LHCN-M2 (cell line): Measurements from ENCODE around the gene UNG. TPM values are rescaled to one million over a fixed set of nuclear protein-coding genes. Genes with fewer than 3 reads are reported as not detected.

ENCODE experiments used
- DNase-seq: peaks from one replicate; pipeline ENCODE4 v3.0.0-alpha.2; 2012; ENCODE audit warnings: low read depth
- total RNA-seq: library from RNA; depleted of rRNA; stranded (reverse); fragments of >200 nt; gene quantifications from 2 replicates; pipeline ENCODE4 v1.2.3, GENCODE V29; 2014; rRNA removed

Gene UNG
- total RNA-seq, 1 experiment from 2014 or later, result 76.5 TPM

- DNase-seq, result peak; percentile 62
Measured at GRCh38 chr12:109154451-109155438, 57.3 kb downstream of the UNG start.

GRCh38 chr12:109156036-109156435 is 58.6 kb downstream of the UNG start:
- DNase-seq, result no peak

- no peak for DNase-seq
Measured at GRCh38 chr12:109156586-109156985, 59.2 kb downstream of the UNG start.

- DNase-seq, result no peak
Measured at GRCh38 chr12:109157986-109158385, 60.6 kb downstream of the UNG start.

- no peak for DNase-seq
Measured at GRCh38 chr12:109160433-109160832, 63.0 kb downstream of the UNG start.

Other genes with a start within 250 kb of the UNG start
- 13.9 and 29.4 TPM in 2 replicates for gene SSH1, start 240.0 kb upstream of the UNG start, total RNA-seq
- not detected in 2 replicates for gene DAO, start 217.5 kb upstream of the UNG start, total RNA-seq
- not detected in 2 replicates for gene SVOP, start 76.5 kb upstream of the UNG start, total RNA-seq
- gene USP30, start 45.0 kb upstream of the UNG start, total RNA-seq, result 7.6 and 10.7 TPM in 2 replicates
- gene ALKBH2, start 4.1 kb upstream of the UNG start, total RNA-seq, result 7.5 and 14.8 TPM in 2 replicates
- gene ACACB, start 19.0 kb downstream of the UNG start, total RNA-seq, result 2.2 and 2.3 TPM in 2 replicates
- not detected in 2 replicates for gene FOXN4, start 211.7 kb downstream of the UNG start, total RNA-seq